Effector memory CD4-positive, alpha-beta T cell (primary cell): ENCODE measurements around the gene ADGRF4.

Source experiments
- DNase-seq, 3 donors: peaks; one replicate each; pipeline ENCODE4 v3.0.0-alpha.2; 2020
- H3K27ac ChIP-seq: 2 replicates; pipeline ENCODE4 v1.7.0; 2013; ENCODE audit warnings: mild to moderate bottlenecking, low read length, moderate library complexity; ENCODE audit not compliant: insufficient read depth, poor library complexity, severe bottlenecking
- H3K27me3 ChIP-seq: replicated peaks from 2 replicates; pipeline ENCODE4 v1.7.0; 2013; ENCODE audit warnings: mild to moderate bottlenecking, low read length; ENCODE audit not compliant: insufficient read depth, control insufficient read depth, poor library complexity, severe bottlenecking
- H3K36me3 ChIP-seq: 2 replicates; pipeline ENCODE4 v1.7.0; 2013; ENCODE audit warnings: mild to moderate bottlenecking, low read length, moderate library complexity; ENCODE audit not compliant: control insufficient read depth, insufficient read depth
- H3K4me1 ChIP-seq: 2 replicates; pipeline ENCODE4 v1.7.0; 2013; ENCODE audit warnings: low read length, mild to moderate bottlenecking; ENCODE audit not compliant: control insufficient read depth, insufficient read depth, poor library complexity, severe bottlenecking
- H3K4me3 ChIP-seq: 2 replicates; pipeline ENCODE4 v1.7.0; 2013; ENCODE audit warnings: low read length, low read depth, mild to moderate bottlenecking; ENCODE audit not compliant: insufficient read depth, poor library complexity, severe bottlenecking
- H3K9me3 ChIP-seq: 2 replicates; pipeline ENCODE4 v1.7.0; 2013; ENCODE audit warnings: mild to moderate bottlenecking, low read length, moderate library complexity; ENCODE audit not compliant: control insufficient read depth

ADGRF4 gene

GRCh38 chr6:47681201-47681990 lies 17.0 kb upstream of the ADGRF4 start:
- H3K27me3 ChIP-seq = no peaks in the 10 kb centered on the region
- H3K27ac ChIP-seq = no peak overlapping the region
- DNase-seq = no peak

GRCh38 chr6:47686411-47686810 lies 12.0 kb upstream of the ADGRF4 start:
- no peaks in the 10 kb centered on the region for H3K36me3 ChIP-seq
- no peak overlapping the region for H3K27ac ChIP-seq
- no peaks in the 10 kb centered on the region for H3K27me3 ChIP-seq
- H3K4me1 ChIP-seq = no peaks in the 10 kb centered on the region
- no peak for DNase-seq
- no peaks in the 10 kb centered on the region for H3K9me3 ChIP-seq
- no peak overlapping the region for H3K4me3 ChIP-seq

More at GRCh38 chr6:47681201-47681990, 17.0 kb upstream of the ADGRF4 start:
- no peaks in the 10 kb centered on the region for H3K9me3 ChIP-seq
- no peak overlapping the region for H3K4me3 ChIP-seq
- H3K36me3 ChIP-seq = no peaks in the 10 kb centered on the region
- no peaks in the 10 kb centered on the region for H3K4me1 ChIP-seq

GRCh38 chr6:47687432-47687831 lies 10.9 kb upstream of the ADGRF4 start:
- no peaks in the 10 kb centered on the region for H3K4me1 ChIP-seq
- H3K4me3 ChIP-seq = no peak overlapping the region
- H3K27ac ChIP-seq = no peak overlapping the region
- no peaks in the 10 kb centered on the region for H3K9me3 ChIP-seq
- no peak for DNase-seq
- no peaks in the 10 kb centered on the region for H3K27me3 ChIP-seq
- H3K36me3 ChIP-seq = no peaks in the 10 kb centered on the region

GRCh38 chr6:47690214-47690613 lies 8.2 kb upstream of the ADGRF4 start:
- H3K36me3 ChIP-seq = no peaks in the 10 kb centered on the region
- H3K4me3 ChIP-seq = no peak overlapping the region
- H3K9me3 ChIP-seq = no peaks in the 10 kb centered on the region
- no peaks in the 10 kb centered on the region for H3K27me3 ChIP-seq
- H3K27ac ChIP-seq = no peak overlapping the region
- H3K4me1 ChIP-seq = no peaks in the 10 kb centered on the region
- DNase-seq = no peak

GRCh38 chr6:47690791-47691190 lies 7.6 kb upstream of the ADGRF4 start:
- Histone ChIP-seq H3K9me3 (no peaks in the 10 kb centered on the region), H3K4me3 (no peak overlapping the region), H3K27me3 (no peaks in the 10 kb centered on the region), H3K4me1 (no peaks in the 10 kb centered on the region), H3K27ac (no peak overlapping the region), H3K36me3 (no peaks in the 10 kb centered on the region)
- no peak for DNase-seq

GRCh38 chr6:47697925-47698324 lies 455 bp upstream of the ADGRF4 start:
- H3K27ac ChIP-seq = no peak overlapping the region
- DNase-seq = no peak
- no peaks in the 10 kb centered on the region for H3K27me3 ChIP-seq
- no peaks in the 10 kb centered on the region for H3K36me3 ChIP-seq
- H3K4me3 ChIP-seq = no peak overlapping the region
- H3K4me1 ChIP-seq = no peaks in the 10 kb centered on the region
- no peaks in the 10 kb centered on the region for H3K9me3 ChIP-seq

- Histone ChIP-seq H3K36me3 (no peaks in the 10 kb centered on the region), H3K9me3 (no peaks in the 10 kb centered on the region), H3K4me1 (no peaks in the 10 kb centered on the region), H3K4me3 (no peak overlapping the region), H3K27ac (no peak overlapping the region), H3K27me3 (no peaks in the 10 kb centered on the region)
- DNase-seq = no peak
These were observed 1.7 kb downstream of the ADGRF4 start for GRCh38 chr6:47700053-47700452.

GRCh38 chr6:47700596-47700995 lies 2.2 kb downstream of the ADGRF4 start:
- Histone ChIP-seq H3K9me3 (no peaks in the 10 kb centered on the region), H3K36me3 (no peaks in the 10 kb centered on the region), H3K27me3 (no peaks in the 10 kb centered on the region), H3K4me1 (no peaks in the 10 kb centered on the region), H3K4me3 (no peak overlapping the region), H3K27ac (no peak overlapping the region)
- no peak for DNase-seq

- Histone ChIP-seq H3K36me3 (no peaks in the 10 kb centered on the region), H3K27ac (no peak overlapping the region)
- DNase-seq = no peak
These were observed 3.0 kb downstream of the ADGRF4 start for GRCh38 chr6:47701363-47701762.

GRCh38 chr6:47709160-47709559 lies 10.8 kb downstream of the ADGRF4 start:
- H3K36me3 ChIP-seq = no peaks in the 10 kb centered on the region
- DNase-seq = no peak

More at GRCh38 chr6:47701363-47701762, 3.0 kb downstream of the ADGRF4 start:
- H3K9me3 ChIP-seq = no peaks in the 10 kb centered on the region
- H3K4me1 ChIP-seq = no peaks in the 10 kb centered on the region
- H3K4me3 ChIP-seq = no peak overlapping the region
- no peaks in the 10 kb centered on the region for H3K27me3 ChIP-seq

More at GRCh38 chr6:47709160-47709559, 10.8 kb downstream of the ADGRF4 start:
- H3K4me3 ChIP-seq = no peak overlapping the region
- no peak overlapping the region for H3K27ac ChIP-seq
- no peaks in the 10 kb centered on the region for H3K27me3 ChIP-seq
- H3K4me1 ChIP-seq = no peaks in the 10 kb centered on the region
- H3K9me3 ChIP-seq = no peaks in the 10 kb centered on the region
